H1 (cell line): ENCODE data around the gene KIT. TPM values are rescaled to one million over a fixed set of nuclear protein-coding genes. Genes with fewer than 3 reads are reported as not detected.

ENCODE experiments used
- CTCF ChIA-PET: fragments of 300-600 bp; sonication (Branson Sonifier 250); formaldehyde crosslinking; loops from one replicate; lab custom pipeline; 2021; ENCODE audit not compliant: partially characterized antibody; lab: Charles Lee
- POLR2A ChIA-PET: fragments of 300-600 bp; sonication (Branson Sonifier 250); formaldehyde crosslinking; loops from one replicate; lab custom pipeline; 2021; ENCODE audit warnings: inconsistent platforms; ENCODE audit not compliant: partially characterized antibody; lab: Charles Lee
- DNase-seq, 2 experiments: peaks; one replicate each; pipeline versions ENCODE4 v3.0.0 to v3.0.0-alpha.2; 2010 to 2022; ENCODE audit warnings: low spot score in 2 of 2, low read depth in 1 of 2, mixed read lengths in 1 of 2
- FAIRE-seq: peaks from 2 replicates; lab custom pipeline; 2011; peaks lifted over from hg19 to GRCh38; lab: Jason Lieb, UNC
- H2AFZ ChIP-seq: 2 replicates; pipeline ENCODE4 v1.8.1; 2012; ENCODE audit warnings: low read length, inconsistent platforms
- H2AK5ac ChIP-seq: 2 replicates; pipeline ENCODE4 v1.6.1; 2013; ENCODE audit warnings: low read depth, low read length
- H2BK120ac ChIP-seq: replicated peaks from 2 replicates; pipeline ENCODE3; 2013; ENCODE audit warnings: low read depth, low read length, inconsistent platforms
- H2BK12ac ChIP-seq: 2 replicates; pipeline ENCODE4 v1.6.1; 2013; ENCODE audit warnings: low read depth, low read length
- H2BK15ac ChIP-seq: 2 replicates; pipeline ENCODE4 v1.6.1; 2013; ENCODE audit warnings: low read length
- H2BK20ac ChIP-seq: 2 replicates; pipeline ENCODE4 v1.6.1; 2013; ENCODE audit warnings: low read length
- H2BK5ac ChIP-seq: 2 replicates; pipeline ENCODE4 v1.6.1; 2013; ENCODE audit warnings: low read depth, low read length
- H3K14ac ChIP-seq: 2 replicates; pipeline ENCODE4 v1.6.1; 2013; ENCODE audit warnings: inconsistent platforms; ENCODE audit not compliant: insufficient read length
- H3K18ac ChIP-seq: 2 replicates; pipeline ENCODE4 v1.6.1; 2013; ENCODE audit warnings: low read length; ENCODE audit errors: extremely low read depth
- H3K23ac ChIP-seq: 2 replicates; pipeline ENCODE4 v1.6.1; 2013; ENCODE audit warnings: inconsistent platforms; ENCODE audit not compliant: insufficient read length
- H3K23me2 ChIP-seq: 2 replicates; pipeline ENCODE4 v1.6.1; 2013; ENCODE audit warnings: low read depth, low read length
- H3K27ac ChIP-seq: 2 replicates; pipeline ENCODE4 v1.6.1; 2011; ENCODE audit warnings: low read depth, low read length, inconsistent platforms
- H3K27me3 ChIP-seq, 4 experiments: replicated peaks in 1 of 4; 1 replicate in 1 of 4; 2 replicates in 3 of 4; pipeline versions ENCODE4 v1.6.1 to v1.8.1; 2011 to 2013; ENCODE audit warnings: low read length in 3 of 4, mild to moderate bottlenecking in 3 of 4, inconsistent platforms in 2 of 4, mixed read lengths in 2 of 4, moderate library complexity in 1 of 4; ENCODE audit not compliant: control insufficient read depth in 3 of 4, insufficient read depth in 3 of 4; ENCODE audit errors: extremely low read depth in 1 of 4
- H3K36me3 ChIP-seq, 4 experiments: 2 replicates each; pipeline versions ENCODE4 v1.6.1 to v1.8.1; 2011 to 2013; ENCODE audit warnings: mild to moderate bottlenecking in 4 of 4, low read length in 3 of 4, moderate library complexity in 2 of 4, control low read depth in 1 of 4, inconsistent platforms in 1 of 4; ENCODE audit not compliant: insufficient read depth in 4 of 4, control insufficient read depth in 2 of 4
- H3K4ac ChIP-seq: replicated peaks from 2 replicates; pipeline ENCODE3; 2013; ENCODE audit warnings: low read length, low read depth, mixed read lengths, inconsistent platforms; ENCODE audit not compliant: insufficient read length
- H3K4me1 ChIP-seq, 4 experiments: replicated peaks in 1 of 4; 1 replicate in 1 of 4; 2 replicates in 3 of 4; pipeline versions ENCODE4 v1.6.1 to v1.8.1; 2011 to 2013; ENCODE audit warnings: low read length in 3 of 4, inconsistent platforms in 2 of 4, mixed read lengths in 1 of 4; ENCODE audit not compliant: insufficient read depth in 4 of 4, control insufficient read depth in 3 of 4
- H3K4me2 ChIP-seq, 2 experiments: 2 replicates each; pipeline versions ENCODE4 v1.6.1 to v1.8.1; 2011 to 2013; ENCODE audit warnings: low read depth in 2 of 2, low read length in 2 of 2, control low read depth in 1 of 2, inconsistent platforms in 1 of 2, mild to moderate bottlenecking in 1 of 2; ENCODE audit not compliant: insufficient read depth in 1 of 2
- H3K4me3 ChIP-seq, 4 experiments: fragments of 200-600, 300-600 bp in 1 of 4; sonication (generic), shearing (Covaris generic), sonication (Bioruptor Twin) in 1 of 4; 2 replicates each; pipeline versions ENCODE4 v1.5.1 to v1.8.1; 2011 to 2016; ENCODE audit warnings: low read length in 4 of 4, low read depth in 3 of 4, control low read depth in 2 of 4, inconsistent platforms in 2 of 4, mild to moderate bottlenecking in 2 of 4, mixed read lengths in 1 of 4, moderate library complexity in 1 of 4; ENCODE audit not compliant: insufficient read depth in 2 of 4; ENCODE audit errors: extremely low read depth in 1 of 4
- H3K56ac ChIP-seq: replicated peaks from 2 replicates; pipeline ENCODE3; 2013; ENCODE audit warnings: low read depth, mild to moderate bottlenecking, mixed read lengths, low read length, inconsistent platforms; ENCODE audit not compliant: insufficient read length
- H3K79me1 ChIP-seq: 2 replicates; pipeline ENCODE4 v1.6.1; 2013; ENCODE audit warnings: low read depth, low read length, control low read depth
- H3K79me2 ChIP-seq, 2 experiments: 2 replicates each; pipeline versions ENCODE4 v1.6.1 to v1.8.1; 2012 to 2013; ENCODE audit warnings: low read length in 2 of 2, mild to moderate bottlenecking in 2 of 2, inconsistent platforms in 1 of 2; ENCODE audit not compliant: insufficient read depth in 2 of 2, control insufficient read depth in 1 of 2
- H3K9ac ChIP-seq, 4 experiments: replicated peaks in 1 of 4; 1 replicate in 1 of 4; 2 replicates in 3 of 4; pipeline versions ENCODE4 v1.6.1 to v1.8.1; 2011 to 2013; ENCODE audit warnings: low read depth in 3 of 4, low read length in 3 of 4, control low read depth in 2 of 4, mild to moderate bottlenecking in 2 of 4, moderate library complexity in 2 of 4, inconsistent platforms in 1 of 4; ENCODE audit errors: extremely low read depth in 1 of 4
- H3K9me3 ChIP-seq, 2 experiments: 2 replicates each; pipeline versions ENCODE4 v1.6.1 to v1.8.1; 2012 to 2013; ENCODE audit warnings: mild to moderate bottlenecking in 2 of 2, moderate library complexity in 2 of 2, control low read depth in 1 of 2, inconsistent platforms in 1 of 2, low read depth in 1 of 2, low read length in 1 of 2, mixed read lengths in 1 of 2; ENCODE audit not compliant: insufficient read depth in 2 of 2
- H4K20me1 ChIP-seq, 2 experiments: replicated peaks in 1 of 2; 2 replicates each; pipeline versions ENCODE3 to v1.8.1; 2011 to 2013; ENCODE audit warnings: inconsistent platforms in 2 of 2, low read length in 2 of 2, mild to moderate bottlenecking in 1 of 2; ENCODE audit not compliant: insufficient read depth in 2 of 2, control insufficient read depth in 1 of 2
- H4K5ac ChIP-seq: 2 replicates; pipeline ENCODE4 v1.6.1; 2013; ENCODE audit warnings: low read length, low read depth, mixed read lengths, inconsistent platforms; ENCODE audit not compliant: insufficient read length
- H4K8ac ChIP-seq: 2 replicates; pipeline ENCODE4 v1.8.0; 2013; ENCODE audit warnings: mild to moderate bottlenecking, moderate library complexity, low read length, inconsistent platforms; ENCODE audit not compliant: insufficient read depth; ENCODE audit errors: extremely low read depth
- H4K91ac ChIP-seq: replicated peaks from 2 replicates; pipeline ENCODE3; 2013; ENCODE audit warnings: low read length, mixed read lengths, inconsistent platforms; ENCODE audit not compliant: insufficient read length
- CTCF ChIP-seq, 3 experiments: IDR thresholded peaks; 1 replicate in 2 of 3; 2 replicates in 1 of 3; pipeline versions ENCODE4 v1.5.1 to v1.6.1; 2011; ENCODE audit warnings: low read length in 3 of 3, mild to moderate bottlenecking in 3 of 3, inconsistent platforms in 2 of 3, low read depth in 1 of 3, moderate library complexity in 1 of 3; ENCODE audit not compliant: insufficient read depth in 1 of 3; ENCODE audit errors: control extremely low read depth in 1 of 3
- ZNF274 ChIP-seq: IDR thresholded peaks from 2 replicates; pipeline ENCODE4 v1.7.0; 2012; ENCODE audit warnings: low read length, borderline replicate concordance; ENCODE audit errors: extremely low read depth
- WGBS, 2 experiments: shearing (Covaris generic) in 1 of 2; methylation state at CpG; one replicate each; pipeline versions ENCODE4 v1.1.6 to v1.1.7; 2013 to 2015; ENCODE audit warnings: low lambda C conversion rate in 2 of 2, mixed read lengths in 2 of 2, inconsistent platforms in 1 of 2, low coverage in 1 of 2, missing lambda C conversion rate in 1 of 2; ENCODE audit not compliant: insufficient replicate concordance in 2 of 2, insufficient coverage in 1 of 2, insufficient read length in 1 of 2; ENCODE audit errors: extremely low coverage in 1 of 2, missing lambda C conversion rate in 1 of 2; 5-methylcytosine and 5-hydroxymethylcytosine counted together
- polyA plus RNA-seq, 7 experiments: library from polyadenylated mRNA; depleted of rRNA in 3 of 7; stranded (reverse) in 5 of 7; unstranded in 2 of 7; fragments of >200 nt in 5 of 7; fragments of 200-250 nt in 2 of 7; gene quantifications; 1 replicate in 5 of 7; 2 replicates in 1 of 7; 4 replicates in 1 of 7; pipeline versions ENCODE4 v1.2.1 to v1.2.3, GENCODE V29; 2011 to 2013; ENCODE audit warnings: missing spikeins in 2 of 7, mixed read lengths in 2 of 7
- total RNA-seq: library from RNA; stranded (reverse); fragmentation: NEBNext Ultra II Directional; extraction: Animal tissue kit (Norgen Biotek cat#: 25700); gene quantifications from 2 replicates; pipeline ENCODE4 v1.2.1, GENCODE V29; 2021

Gene KIT
- total and polyA plus RNA-seq, 2 of the 8 experiments (the other 6 are each of a cell fraction or from before 2014, with no cell fraction given), result 14.4 to 24.8 TPM

- no peak overlapping the region for H3K14ac ChIP-seq
- H3K36me3 ChIP-seq, result no peaks in the 10 kb centered on the region
- H3K18ac ChIP-seq, result no peak overlapping the region
- DNase-seq (no peak), FAIRE-seq (no peak)
- H3K27me3 ChIP-seq, result no peaks in the 10 kb centered on the region
- no peak overlapping the region for H4K91ac ChIP-seq
- H3K79me2 ChIP-seq, result no peaks in the 10 kb centered on the region
- no peak overlapping the region for H2BK12ac ChIP-seq
- H2BK5ac ChIP-seq, result no peak overlapping the region
- H3K23me2 ChIP-seq, result no peaks in the 10 kb centered on the region
- no peak overlapping the region for H2AK5ac ChIP-seq
- H3K4me2 ChIP-seq, result no peak overlapping the region
- H4K8ac ChIP-seq, result no peak overlapping the region
- no peak overlapping the region for H3K56ac ChIP-seq
- H2BK15ac ChIP-seq, result no peak overlapping the region
- no peak overlapping the region for H3K23ac ChIP-seq
- no peak overlapping the region for H4K5ac ChIP-seq
- no peaks in the 10 kb centered on the region for H3K79me1 ChIP-seq
- POLR2A ChIA-PET, result no interaction called here
- H2BK20ac ChIP-seq, result no peak overlapping the region
- no peaks in the 10 kb centered on the region for H3K9me3 ChIP-seq
- CTCF ChIA-PET, result no interaction called here
- no peak overlapping the region for H3K4ac ChIP-seq
- no peak overlapping the region for H3K4me3 ChIP-seq
- 86% methylated on average over 7 of the region's 7 CpGs; no CpG with 5 or more reads in 1 of the 2 experiments for WGBS, 2 experiments
- H2BK120ac ChIP-seq, result no peak overlapping the region
- H3K9ac ChIP-seq, result no peak overlapping the region
- H4K20me1 ChIP-seq, result no peaks in the 10 kb centered on the region
- no peak overlapping the region for H2AFZ ChIP-seq
- H3K4me1 ChIP-seq, result no peaks in the 10 kb centered on the region
- no peak overlapping the region for H3K27ac ChIP-seq
- TF ChIP-seq CTCF (IDR thresholded peaks at IDR 0.05; ENCODE audit: control extremely low read depth in 1 of 3, insufficient read depth in 1 of 3, low read depth in 1 of 3, low read length in 3 of 3) (no peak), ZNF274 (no peak)
Measured at GRCh38 chr4:54783402-54784110, 125.8 kb downstream of the KIT start.
